SHP77 (cell line): ENCODE results near the gene RIPK4.
"Not testable (repeated sequence)": the region's sequence is repeated elsewhere in the genome, so short reads cannot be mapped to it uniquely, and the experiment has no call there.

Source experiments
- DNase-seq, 2 experiments: peaks; one replicate each; lab custom pipeline; 2025; lab: John Stamatoyannopoulos, UW

Gene RIPK4

DNA sequence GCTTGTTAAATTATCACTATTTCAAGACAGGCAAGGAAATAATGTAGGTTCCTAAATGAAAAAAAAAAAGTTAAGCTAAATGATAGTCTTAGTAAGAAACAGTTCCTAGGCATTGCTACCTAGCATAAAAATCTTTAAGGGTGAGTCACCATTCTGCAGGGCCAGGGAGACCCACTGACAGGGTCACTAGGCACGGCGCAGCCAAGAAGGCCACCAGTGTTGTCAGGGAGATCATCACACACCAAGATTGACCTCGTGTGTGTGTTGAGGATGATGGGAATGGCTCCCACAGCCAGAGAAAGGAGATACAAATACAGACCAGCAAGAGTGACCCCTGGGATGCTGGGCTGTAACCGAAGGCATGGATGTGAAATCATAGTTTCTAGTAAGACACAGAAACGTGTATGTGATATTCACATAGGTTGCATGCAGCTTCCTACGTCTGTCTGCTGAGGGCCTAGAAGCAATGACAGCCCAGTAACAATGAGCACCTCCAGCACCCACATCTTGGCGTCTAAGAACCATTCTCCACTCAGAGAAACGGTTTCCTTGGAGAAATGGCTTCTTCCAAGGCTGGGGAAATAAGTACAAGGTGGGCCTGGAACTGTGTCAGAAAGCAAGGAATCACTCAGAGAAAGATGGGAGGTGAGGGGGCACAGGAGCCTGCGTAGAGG lies 29.1 kb downstream of the RIPK4 start:
- DNase-seq, result no peak

DNA sequence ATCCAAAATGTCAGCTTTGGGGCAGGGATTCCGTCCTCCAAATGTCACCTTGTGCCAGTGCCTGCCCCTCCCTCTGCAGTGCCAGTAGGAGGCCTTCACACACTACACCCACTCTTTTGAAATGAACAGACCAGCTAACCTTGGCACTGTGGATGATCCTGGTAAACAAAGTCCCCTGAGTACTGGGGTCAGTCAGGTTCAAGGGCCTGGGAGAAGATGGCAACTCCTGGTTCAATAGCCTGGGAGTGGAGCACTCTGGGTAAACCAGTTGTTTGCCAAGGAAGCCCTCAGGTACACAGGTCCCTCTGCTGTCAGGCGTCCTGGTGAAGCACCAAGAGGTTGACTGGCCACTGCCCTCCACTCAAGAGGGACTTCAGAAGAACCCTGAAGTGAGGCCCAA lies 30.4 kb downstream of the RIPK4 start:
- no peak for DNase-seq

DNA sequence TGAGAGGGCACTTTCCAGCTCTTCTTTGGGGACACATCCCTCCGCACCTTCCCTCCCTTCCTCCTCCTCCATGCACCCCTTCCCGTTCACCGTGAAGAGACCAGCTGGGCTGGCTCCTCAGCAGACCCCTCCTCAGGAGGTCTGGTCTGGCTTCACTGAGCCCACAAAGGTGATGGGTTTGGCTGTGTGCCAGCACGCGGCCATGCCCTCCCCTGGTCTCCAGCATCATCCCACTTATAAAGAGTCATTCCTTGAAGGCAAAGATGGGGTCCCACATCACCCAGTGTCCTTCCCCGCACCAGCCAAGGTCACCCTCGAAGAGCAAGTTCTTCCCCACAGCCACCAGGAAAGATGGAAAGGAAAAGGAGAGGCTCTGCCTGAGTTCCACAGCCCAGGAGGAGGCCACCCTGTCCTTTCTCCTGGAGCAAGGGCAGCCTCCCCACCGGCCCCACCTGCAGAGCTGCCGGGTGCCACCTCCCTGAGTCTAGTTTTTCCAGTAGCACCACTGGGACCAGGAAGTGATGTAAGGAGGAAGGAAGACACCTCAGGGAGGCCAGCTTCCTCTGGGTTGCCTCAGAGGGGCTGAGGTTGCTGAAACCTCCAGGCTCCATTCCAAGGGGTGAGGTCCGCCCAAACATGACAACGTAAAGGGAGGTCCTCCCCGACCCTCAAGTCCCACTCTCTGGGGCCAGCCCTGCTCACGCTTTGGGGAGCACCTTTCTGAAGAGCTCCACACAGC lies 32.7 kb downstream of the RIPK4 start:
- DNase-seq, result no peak

DNA sequence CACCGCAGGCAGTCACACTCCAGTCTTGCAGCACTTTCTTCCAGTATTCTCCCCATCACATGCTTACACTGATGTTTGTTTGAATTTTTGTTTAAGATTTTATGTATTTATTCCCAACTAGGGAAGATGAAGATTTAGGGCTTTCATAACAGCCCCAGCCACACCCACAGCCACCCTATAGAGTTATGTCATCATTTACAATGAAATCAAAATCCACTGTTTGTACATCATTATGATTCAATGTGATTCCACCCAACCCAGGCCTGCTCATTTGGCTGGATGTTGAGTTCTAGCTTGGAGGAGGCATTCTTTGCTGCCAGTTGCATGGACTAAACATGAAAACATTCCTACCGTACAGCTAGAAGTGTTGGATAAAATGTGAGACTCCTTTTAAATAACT lies 35.8 kb downstream of the RIPK4 start:
- no peak for DNase-seq

DNA sequence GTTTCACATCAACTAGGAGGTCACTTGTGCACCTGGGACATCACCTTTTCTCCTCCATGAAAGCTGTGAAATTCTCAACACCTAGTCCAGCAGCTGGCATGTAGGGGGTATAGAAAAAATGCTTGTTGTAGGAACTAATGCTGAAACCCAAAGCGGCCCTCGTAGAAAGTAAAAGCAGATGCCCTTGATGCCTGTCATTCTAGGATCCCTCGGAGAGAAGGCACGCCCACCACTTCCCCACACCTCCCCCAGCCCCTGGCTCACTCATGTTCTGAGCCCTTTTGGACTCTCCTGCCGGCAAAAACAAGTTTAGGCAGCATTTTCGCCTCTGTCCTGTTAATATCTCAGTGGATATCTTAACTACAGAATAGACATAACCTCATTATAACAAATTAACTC lies 36.5 kb downstream of the RIPK4 start:
- no peak for DNase-seq

DNA sequence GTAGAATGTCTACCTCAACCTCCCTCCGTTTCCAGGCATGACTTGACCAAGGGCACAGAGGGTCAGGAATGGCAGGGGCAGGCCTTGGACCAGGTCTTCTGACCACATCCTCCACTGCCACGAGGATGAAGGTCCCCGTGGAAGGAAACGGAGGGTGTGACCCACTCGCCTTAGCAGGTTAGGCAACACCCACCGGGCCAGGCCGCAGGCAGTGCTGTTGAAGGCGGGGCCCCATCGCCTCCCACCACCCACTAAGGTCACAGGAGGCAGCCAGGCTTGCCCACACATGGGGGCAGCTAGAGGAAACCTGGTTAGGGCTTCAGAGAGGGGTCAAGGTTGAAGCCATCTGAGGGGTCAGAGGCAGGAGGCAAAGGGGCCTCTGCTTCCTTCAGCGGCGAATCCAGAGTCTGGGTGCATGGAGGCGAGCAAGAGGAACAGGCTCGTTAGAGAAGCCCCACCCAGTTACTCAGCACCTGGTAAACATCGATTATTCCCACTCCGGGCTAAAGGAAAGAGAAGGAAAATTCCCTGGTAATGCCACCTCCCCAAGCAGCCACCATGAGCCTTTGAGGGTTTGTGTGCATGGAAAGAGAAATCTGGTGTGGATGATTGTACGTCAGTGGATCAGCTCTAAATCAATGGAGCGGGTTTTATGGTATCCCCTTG lies 37.0 kb downstream of the RIPK4 start:
- no peak for DNase-seq

DNA sequence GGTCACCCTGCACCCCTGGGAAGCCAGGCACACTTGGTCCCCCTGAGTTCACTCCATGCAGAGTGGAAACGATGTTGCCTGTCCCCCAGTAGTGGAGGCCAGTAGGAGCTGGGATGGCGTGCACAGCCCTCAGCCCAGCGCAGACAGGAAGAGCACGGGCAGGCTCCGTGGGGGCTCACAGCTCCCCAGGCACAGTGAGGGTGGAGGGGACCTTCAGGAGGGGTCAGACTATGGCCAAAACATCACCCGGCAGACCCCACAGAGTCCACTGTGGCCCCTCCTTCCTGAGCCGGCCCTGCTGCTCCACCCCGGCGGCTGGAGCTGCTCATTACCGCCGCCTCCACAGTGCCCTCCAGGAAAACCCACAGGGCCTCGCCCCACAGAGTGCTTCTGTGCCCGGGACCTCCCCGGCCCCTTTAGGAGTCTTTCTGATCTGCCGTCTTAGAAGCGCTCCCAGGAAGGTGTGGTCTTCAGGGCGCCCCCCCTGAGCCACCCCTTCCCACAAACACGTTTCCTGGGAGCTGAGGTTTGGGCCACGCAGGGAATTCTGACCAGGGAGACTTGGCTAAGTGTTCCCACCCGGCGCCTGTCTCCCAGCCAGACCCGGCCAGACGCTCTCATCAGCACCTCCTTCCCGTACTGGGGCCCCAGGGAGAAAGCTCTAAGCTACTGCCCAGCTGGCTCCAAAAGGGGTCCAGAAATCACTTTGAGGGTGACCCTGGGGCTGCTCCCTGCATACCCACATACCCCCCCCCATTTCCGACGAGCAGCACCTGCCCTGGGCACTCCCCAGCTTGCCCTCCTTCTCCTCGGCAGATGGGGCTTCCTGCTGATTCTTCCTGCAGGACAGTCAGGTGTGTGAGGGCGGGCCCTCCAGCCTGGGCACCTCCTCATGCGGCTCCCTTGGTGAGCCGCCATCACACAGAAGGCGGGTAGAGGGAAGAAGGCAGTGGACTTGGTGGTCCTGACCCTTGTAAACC lies 38.8 kb downstream of the RIPK4 start:
- DNase-seq, result no peak

DNA sequence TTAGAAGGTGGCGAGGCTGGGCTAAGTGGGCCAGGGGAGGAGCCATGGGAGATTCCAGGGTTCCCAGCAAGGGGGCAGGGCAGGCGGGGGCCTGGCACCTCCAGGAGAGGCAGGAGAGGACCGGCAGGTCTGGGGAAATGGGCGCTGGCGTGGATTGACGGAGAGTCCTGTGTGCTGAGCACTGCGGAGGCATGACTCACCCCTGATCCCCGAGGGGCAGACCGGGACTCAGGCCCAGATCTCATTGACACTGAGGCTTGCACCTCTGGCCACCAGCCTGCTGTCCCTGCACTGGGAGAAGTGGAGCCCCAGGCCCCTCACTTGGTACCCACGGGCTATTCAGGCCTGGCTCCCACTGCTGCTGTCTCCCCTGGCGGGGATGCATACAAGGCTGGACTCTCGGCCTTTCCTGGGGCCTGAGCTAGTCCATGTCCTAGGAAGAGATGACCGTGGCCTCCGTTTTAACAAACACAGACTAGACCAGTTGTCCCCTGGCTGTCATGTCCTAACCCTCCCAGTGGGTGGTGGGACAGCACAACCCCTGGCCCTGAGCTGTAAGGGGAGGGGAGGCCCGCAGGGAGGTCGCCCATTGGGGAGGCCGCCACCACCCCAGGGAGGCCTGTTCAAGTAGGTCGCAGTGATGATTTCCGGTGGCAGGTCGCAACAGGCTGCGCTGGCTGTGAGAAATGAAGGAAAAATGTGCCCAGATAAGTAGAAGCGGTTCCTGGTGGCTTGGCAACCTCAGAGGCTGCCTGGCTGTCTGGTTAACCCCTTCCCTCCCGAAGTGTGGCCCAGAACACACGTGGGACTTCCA lies 39.7 kb downstream of the RIPK4 start:
- no peak for DNase-seq

DNA sequence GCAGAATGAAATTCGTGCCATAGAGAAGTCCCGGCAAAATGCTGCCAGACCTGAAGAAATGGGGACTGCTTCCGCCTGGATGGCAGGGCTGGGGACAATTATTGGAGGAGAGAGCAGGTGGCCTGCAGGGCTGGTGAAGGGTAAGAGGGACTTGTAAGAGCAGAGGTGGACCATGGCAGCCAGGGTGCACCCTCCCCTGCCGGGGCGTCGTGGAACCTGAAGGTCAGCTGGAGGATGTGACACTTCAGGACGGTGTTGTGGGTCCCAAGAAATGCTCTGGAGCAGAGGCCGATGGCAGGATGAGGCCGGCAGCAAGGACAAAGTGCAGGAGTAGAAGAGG lies 40.3 kb downstream of the RIPK4 start:
- DNase-seq, result peak in 1 of 2 experiments; percentile 2

DNA sequence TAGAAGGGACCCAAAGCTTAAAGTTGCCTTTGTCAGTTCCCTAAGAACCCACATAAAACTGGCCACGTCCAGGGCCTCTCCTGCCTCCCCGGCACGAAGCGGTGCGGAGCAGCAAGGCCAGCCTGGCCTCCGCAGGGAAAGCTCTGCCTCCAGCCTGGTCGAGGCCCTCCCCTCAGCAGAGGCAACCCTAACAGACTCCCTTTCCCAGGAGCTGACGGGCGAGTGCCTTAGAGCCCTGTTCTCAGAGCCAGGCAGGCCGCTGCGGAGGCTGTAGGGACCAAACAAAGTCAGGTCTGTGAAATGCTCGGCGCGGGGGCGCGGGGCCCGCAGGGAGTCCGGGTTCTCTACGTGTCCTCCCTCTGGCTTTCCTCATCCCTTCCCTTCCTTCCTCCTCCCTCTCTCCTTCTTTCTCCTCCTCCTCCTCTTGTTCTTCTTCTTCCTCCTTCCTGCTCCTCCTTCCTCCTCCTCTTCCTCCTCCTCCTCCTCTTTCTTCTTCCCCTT lies 40.7 kb downstream of the RIPK4 start:
- no peak for DNase-seq

DNA sequence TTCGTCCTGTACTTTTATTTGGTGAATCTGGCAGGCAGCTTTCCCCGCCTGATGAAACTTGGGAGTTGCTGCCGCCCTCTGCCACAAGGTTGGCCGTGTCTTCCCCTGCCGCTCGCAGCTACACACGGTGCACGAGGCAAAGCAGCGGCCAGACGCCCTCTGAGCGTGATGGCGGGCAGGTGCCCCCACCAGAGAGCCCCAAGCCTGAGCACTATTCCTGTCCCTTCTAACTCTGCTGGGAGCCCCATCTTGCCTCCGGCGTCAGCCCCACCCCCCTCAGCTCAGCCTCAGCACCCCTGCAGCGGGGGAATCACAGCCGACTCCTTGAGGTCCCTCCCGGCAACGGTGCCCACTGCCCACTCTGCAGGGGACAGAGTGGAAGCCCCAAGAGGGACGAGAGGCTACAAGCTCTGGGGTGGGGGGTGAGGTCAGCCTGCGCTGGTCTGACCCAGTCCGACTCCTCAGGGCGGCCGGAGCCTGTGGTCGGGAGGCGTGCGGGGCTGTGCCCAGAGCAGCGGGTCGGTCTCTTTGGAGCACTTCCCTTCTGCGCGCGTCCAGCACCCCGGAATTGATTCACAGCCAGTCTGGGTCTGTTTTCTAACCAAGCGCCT lies 41.3 kb downstream of the RIPK4 start:
- no peak for DNase-seq

DNA sequence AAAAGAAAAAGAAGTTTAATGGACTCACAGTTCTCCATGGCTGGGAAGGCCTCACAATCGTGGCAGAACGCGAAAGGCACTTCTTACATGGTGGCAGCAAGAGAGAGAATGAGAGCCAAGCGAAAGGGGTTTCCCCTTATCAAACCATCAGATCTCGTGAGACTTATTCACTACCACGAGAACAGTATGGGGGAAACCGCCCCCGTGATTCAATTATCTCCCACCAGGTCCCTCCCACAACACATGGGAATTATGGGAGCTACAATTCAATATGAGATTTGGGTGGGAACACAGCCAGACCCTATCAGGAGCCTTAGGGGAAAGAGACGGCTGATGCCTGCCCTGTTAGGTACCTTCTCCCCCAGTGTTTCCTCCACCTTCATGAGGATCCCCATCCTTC lies 43.0 kb downstream of the RIPK4 start:
- not testable (repeated sequence) for DNase-seq

DNA sequence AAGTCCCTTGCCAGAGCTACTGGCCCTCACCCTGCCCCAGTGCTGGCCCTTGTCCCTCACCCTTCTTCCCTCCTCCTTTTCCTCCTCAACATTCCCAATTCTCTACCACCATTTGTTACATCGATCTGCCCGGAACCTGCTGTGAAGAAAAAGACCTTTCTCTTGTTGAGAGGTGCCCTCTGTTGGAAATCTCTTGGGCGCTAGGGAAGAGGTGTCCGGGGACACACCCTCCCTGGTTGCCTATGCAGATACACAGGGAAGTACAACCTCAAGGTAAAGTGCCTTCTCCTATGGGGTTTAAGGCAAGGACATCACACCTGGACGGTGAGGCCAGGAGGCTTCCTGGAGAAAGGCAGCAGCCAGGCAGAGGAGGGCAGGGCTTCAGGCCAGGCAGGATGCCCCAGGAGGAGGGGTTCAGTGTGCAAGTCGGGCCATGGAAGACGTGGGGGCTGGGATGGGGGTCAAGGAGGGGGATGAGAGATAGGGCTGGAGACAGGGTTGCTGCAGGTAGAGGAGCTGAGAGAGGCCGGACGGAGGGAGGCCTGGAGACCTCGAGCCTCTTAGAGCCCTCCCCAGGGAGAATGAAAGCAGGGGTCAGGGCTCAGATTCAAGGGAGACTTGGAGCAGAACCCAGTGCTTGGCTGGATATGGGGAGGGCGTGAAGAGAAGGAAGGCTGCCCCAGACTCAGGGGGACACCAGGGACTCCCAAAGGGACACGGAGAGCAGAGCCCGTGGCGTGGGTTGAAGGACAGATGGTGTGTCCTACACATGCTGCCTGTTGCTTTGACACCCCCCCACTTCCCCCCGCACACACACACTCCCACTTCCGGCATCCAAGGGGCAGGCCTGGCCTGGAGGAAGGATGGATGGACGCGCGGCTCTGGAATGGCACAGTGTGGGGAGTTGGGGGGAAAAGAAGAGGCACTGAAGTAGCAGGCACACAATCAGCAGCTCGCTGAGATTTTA lies 44.5 kb downstream of the RIPK4 start:
- DNase-seq, result no peak

DNA sequence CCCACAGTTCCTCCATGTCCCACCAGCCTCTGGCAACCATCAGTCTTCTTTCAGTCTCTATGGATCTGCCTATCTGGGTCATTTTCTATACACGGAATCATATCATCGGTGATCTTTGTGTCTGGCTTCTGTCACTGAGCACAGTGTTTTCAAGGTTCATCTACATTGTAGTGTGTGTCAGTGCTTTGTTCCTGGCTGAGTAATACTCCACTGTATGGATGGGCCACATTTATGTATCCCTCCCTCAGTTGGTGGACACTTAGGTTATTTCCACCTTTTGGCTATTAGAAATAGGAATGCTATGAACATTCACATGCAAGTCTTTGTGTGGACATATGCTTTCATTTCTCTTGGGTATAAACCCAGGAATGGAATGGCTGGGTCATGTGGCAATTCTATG lies 46.6 kb downstream of the RIPK4 start:
- no peak for DNase-seq

DNA sequence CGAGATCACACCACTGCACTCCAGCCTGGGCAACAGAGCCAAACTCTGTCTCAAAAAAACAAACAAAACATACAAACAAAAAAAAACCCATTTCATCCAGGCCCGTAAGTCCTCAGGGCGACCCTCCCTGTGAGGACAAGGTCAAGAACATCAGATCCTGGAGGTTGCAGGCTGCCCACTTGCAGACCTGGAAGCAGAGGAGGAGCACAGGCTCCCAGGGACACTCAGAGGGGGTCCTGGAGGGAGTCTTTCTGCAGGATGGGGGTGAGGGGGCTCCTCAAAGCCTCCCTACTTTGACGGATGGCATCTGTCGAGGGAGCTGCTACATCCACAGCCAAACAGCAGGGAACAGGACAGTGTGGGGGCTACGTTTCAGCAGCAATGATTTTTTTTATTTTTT lies 47.2 kb downstream of the RIPK4 start:
- DNase-seq, result no peak

DNA sequence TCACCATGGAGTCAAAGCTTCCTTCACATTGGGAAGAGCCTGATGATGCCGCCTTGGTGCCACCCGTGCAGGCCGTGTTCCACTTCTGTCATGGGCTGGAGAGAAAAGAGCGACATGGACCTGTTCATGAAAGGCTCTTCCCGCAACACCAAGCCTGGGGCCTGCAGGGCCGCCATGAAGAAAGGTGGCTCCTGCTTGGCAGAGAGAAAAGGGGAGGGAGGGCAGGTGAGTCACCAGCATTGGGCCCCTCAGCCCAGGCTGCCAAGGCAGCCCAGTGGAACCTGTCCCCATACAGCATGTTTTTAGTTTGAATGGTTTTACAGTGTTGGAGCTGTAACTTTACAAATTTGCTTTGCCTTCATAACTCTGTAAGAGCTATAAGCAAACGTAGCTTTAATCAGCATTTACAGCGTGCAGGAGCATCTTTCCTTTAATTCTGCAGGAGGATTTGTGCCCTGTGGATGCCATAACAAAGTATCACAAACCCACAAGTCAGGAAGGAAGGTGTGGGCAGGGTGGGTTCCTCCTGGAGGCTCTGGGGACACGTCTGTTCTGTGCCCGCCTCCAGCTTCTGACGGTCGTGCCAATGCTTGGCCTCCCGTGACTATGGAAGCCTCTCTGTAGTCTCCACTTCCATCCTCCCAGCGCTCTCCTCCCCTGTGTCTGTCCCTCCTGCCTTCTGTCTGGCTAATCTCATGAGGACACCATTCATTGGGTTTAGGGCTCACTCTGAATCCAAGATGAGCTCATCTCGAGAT lies 49.1 kb downstream of the RIPK4 start:
- DNase-seq, result no peak

DNA sequence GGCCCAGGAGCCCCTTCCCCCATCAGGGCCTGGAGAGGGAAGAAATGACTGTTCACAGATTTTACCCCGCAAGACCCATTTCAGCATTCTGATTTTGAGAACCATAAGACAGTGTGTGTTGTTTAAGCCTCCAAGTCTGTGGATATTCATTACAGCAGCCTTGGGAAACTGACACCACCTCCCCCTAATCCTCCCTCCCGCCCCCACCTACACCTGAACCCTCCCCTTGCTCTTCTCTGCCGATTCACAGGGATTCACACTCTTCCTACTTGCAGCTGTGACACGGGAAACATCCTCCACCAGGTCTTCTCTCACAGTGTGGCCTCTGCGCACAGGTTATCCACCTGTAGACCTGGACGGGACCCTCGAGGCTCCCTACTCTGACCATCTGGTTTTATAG lies 50.1 kb downstream of the RIPK4 start:
- no peak for DNase-seq

DNA sequence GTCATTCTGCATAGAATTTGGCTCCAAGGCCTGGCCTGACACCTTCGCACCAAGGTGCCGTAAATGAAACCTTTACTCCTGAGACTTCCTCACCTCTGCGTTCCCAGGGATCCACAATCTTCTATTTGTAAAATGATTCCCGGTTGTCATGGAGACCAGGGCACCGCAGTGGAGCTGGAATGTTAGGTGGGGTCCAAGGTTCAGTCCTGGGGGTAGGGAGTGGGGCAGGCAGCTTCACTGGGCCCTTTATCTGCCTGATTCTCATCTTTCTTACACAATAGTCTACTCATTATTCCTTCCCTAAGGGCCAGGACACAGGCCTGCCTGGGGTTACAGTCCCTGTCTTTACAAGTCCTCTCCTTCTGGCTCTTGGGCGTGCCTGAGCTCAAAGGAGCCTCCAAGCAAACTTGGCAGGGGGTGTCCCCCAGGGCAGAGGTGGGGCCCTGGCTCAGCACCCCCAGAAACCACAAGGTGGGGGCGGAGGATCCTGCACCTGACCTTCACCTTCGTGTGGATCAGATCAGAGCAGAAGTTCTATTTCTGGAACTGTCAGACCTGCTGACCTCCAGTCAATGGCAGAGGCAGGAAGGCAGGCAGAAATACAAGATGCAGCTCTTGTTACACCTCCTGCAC lies 51.1 kb downstream of the RIPK4 start:
- DNase-seq, result no peak
